Cardiac septum (tissue), 1 donor: Measurements from ENCODE around the gene C14orf132. TPM values are rescaled to one million over a fixed set of nuclear protein-coding genes. Genes with fewer than 3 reads are reported as not detected.
A peak's percentile ranks its signal among the peaks of the same experiment; 100 is the strongest.

Experiments used
- DNase-seq: peaks from one replicate; pipeline ENCODE4 v3.0.0-alpha.2; 2020; ENCODE audit warnings: low spot score
- intact Hi-C: fragments of 100-400 bp; cut with DNase I; formaldehyde crosslinking; loops from one replicate; pipeline ENCODE4 v1.14.0; 2022
- total RNA-seq: library from RNA; stranded (reverse); fragmentation: NEBNext Ultra II Directional; extraction: Animal tissue kit (Norgen Biotek cat#: 25700); gene quantifications from one replicate; pipeline ENCODE4 v1.2.1, GENCODE V29; 2021
- donor health status: DM: no; HTN: no; CAD: no.

The C14orf132 gene
- total RNA-seq, 1 donor from 2014 or later: 18.9 TPM

DNA sequence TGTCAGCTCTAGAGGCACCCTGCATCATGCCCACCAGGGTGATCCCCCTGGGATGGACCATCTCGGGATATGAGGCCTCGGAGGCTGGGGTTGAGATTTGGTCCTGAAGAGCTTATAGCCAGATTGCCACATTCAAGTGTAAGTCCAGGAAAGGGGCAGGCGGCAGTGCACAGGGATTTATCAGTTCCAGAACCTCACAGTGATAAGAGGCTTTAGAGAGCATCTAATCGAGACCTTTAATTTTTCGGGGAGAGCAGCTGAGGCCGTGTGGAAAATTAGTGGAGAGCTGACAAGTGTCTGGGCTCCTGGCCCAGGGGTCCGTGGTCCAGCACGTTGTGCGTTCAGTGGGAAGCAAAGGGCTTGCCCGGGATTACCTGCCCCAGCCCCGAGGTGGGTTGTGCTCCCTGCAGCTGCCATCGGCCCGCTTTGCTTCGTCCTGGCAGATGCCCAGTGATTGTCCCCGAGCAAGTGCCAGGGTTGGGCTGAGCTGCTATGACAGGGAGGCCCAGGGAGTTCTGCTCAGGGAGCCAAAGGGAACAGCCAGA, 52.1 kb downstream of the C14orf132 start:
- DNase-seq: no peak
- intact Hi-C loops: no loop called here

DNA sequence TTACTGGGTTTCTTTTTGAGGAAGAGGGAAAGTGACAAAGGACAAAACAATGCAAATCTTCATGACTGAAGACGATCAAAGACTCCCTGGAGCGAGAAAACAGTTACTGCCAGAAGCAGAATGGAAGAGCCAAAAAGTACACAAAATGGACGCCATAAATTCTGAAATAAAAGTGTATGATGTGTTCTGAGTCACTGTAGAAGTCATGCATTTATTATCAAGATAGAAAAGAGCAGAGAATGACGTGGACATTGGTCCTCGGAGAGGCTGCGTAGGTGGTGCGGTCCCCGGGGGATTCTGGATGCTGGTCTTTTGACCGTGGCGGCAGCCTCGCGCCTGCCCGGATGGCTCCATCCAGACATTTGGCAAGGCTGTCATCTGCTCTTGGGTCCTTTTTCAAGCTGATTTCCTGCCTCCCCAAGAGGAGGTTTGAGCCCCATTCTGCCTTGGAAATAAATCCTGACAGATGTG, 52.8 kb downstream of the C14orf132 start:
- intact Hi-C loops: no loop called here
- no peak for DNase-seq

DNA sequence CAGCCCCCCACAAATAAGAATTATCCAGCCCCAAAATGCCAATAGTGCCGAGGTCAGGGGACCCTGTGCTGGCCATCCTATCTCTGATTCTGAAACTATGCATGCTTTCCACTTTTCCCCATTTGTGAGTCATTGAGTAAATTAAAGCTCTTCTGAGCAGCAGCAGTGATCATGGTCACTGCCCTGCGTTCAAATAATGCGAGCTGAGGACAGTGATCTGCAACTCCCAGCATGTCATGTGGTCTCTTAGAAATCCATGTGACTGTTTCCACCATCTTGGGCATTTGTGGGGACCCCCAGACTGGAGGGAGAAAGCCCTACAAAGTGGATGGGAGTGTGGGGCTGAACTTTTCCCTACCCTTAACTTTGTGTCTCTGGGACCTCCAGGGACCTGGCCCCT, 53.8 kb downstream of the C14orf132 start:
- intact Hi-C loops: no loop called here
- DNase-seq: no peak

DNA sequence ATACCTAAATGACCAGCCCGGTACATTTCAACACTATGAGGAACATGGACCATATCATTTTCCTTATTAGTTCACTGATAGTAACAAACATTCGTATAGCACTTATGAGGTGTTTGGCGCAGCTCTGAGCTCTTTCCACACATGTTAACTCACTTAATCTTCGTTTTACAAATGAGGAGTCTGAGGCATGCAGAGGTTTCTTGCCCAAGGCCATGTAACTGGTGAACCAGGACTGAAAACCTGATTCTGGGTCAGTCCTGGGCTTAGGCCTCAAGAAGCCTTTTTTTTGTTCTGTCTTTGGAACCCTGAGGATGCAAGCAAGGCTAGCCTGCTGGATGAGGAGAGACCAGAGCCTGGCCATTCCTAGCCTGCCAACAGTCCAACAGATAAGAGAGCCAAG, 55.0 kb downstream of the C14orf132 start:
- intact Hi-C loops: no loop called here

DNA sequence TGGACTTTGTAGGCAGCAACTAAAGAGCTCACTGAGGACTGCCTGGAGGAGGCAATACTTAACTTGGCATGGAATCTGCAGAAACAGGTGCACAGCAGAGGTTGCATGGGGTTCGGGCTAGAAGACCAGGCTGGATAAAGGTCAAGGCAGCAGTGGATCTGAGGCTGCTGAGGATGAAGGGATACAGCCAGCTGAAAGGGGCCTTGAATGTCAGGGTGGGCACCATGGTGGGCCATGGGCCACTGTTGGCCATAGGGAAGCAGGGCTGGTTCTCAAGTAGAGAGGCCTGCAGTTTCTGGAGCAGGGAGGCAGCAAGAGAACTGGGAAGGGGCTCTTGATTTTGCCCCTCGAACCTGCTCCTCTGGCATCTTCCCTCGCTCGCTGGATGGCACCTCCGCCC, 55.5 kb downstream of the C14orf132 start:
- intact Hi-C loops: no loop called here
- DNase-seq: no peak

More for the DNA sequence above, 55.0 kb downstream of the C14orf132 start:
- no peak for DNase-seq

DNA sequence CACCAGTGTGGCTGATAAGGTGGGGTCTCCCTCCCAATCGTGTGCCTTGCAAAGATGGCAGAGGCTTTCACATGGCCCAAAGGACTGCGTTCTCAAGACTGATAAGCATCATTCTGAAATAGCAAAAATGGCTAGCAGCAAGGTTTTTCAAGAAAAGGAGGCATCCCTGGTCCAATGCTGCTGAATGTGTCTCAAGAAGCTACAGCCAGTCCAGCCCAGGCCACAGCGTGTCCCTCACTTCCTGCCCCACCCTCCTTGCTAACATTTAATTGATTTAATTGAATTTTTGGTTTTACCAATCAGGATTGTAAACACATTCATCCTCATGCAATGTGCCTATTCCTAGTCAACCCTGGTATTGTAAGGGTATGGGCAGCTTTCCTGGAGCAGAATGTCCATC, 55.9 kb downstream of the C14orf132 start:
- no peak for DNase-seq
- intact Hi-C loops: no loop called here

DNA sequence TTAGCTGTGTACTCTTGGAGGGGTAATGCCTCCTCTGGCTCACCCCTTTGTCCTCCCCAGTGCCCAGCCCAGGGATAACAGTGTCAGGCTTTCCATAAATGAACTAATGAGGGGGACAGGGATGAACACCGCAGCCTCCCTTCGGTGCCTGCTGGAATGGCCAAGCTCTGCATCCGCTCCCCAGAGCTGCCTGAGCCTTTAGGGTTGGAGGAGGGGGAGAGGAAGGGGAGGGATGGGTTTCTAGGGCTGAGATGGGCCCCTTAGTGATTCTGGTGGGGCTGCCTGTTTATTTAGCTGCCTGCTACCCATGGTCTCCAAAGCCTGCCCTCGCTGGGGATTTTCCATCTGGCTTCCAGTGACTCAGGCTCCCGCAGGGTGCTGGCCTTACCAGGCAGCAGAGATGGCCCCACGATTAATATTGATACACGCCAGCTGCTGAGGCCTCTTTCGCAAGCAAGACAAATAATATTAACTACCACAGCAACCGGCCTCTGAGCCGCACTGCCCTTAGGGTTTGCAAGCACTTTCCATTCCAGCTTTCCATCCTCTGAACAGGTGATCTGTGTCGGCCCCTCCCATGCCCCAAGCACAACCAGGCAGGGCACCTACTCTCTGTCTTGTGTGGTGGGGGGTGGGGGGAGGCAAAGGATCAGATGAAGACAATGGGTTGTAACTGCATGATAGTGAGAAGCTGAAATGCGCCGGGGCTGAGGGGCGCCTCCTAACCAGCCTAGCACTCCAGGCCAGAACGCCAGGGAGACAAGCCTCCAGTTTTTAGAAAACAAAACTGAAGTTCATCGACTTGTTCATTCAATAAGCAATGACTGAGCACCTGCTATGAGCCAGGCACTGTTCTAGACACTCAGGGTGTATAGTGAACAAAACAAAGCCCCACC, 56.7 kb downstream of the C14orf132 start:
- no peak for DNase-seq
- intact Hi-C loops: no loop called here

DNA sequence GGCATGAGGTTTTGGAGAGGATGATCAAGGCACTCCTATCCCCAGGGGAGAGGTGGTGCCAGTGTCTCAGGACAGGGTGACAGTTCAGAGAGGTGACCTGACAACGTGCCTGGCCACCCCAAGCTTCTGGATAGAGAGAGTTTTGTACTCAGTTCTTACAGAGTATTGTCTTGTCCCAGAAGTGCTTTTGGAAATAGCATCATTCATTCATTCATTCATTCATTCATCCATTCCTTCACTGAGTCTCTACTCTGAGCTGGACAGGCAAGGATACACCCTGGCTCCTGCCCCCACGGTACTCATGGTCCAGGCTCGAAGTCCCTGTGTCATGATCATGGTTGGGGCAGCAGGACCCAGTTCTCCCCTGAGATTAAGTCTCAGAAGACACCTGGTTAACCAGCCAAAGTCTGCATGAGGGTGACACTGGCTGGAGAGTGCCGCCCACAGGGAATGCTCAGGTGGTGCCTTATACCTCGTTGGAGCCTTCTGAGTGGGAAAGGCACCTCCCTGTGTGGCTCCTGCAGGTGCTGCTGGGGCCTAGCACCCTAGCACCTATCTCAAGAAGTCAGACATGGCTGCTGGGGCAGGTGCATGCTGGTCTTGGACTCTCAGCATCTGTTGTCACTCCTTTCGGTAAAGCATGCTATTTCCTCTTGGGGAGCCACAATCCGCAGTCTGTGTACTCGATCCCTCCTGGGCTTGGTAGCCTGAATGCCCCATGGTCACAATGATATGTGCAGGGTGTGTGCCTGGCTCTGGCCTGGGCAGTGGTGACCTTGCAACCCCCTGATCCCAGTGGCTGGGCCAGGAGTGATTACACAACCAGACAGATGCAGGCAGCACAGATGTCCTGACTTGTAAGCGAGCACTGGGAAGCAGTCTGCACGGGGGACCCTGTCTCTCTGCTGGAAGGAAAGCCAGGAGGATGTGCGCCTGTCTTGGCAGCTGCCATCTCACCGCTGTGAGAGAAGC, 57.8 kb downstream of the C14orf132 start:
- DNase-seq: no peak
- intact Hi-C loops: no loop called here

DNA sequence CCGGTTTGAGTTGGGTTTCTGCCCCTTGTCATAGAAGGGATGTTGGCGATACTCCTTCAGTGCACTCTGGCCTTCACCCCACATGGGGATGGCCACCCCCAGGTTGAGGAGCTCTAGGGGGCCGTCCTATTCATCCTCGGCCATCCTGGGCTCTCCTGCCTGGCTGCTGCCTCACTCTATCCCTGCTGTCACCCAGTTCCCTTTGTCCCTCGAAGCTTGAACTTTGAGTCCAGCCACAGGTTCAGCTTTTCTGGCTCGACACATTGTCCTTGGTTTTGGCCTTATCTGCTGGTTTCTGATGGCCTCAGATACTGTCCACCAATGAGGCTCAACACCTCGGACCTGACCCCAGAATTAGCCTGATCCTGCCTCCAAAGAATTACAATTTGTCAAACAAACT, 58.6 kb downstream of the C14orf132 start:
- intact Hi-C loops: no loop called here
- no peak for DNase-seq

DNA sequence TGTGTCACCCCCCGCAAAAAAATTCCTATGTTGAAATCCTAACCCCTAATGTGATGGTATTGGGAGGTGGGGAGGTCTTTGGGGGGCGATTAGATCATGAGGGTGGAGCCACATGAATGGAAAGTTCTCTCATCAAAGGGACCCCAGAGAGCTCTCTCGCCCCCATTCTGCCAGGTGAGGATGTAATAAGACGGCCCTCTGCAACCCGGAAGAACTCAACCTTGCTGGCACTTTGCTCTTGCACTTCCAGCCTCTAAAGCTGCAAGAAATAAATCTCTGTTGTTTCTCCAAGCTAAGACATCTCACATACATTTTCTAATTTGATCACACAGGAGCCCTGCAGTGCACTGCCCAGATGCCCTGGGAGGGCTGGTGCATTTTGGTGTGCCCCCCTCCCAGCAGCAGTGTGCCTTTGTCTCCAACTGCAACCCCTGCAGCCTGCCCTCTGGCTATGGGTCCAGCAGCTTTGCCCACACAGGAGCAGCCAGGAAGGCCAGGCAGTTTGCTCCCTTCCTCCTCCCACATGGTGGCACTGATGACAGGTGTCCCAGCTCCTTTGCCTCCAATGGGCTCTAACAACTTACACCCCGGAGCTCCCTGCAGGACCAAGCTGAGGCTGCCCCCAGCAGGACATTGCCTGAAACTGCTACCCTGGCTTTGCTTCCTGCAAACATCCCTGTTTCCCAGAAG, 59.3 kb downstream of the C14orf132 start:
- DNase-seq: no peak
- intact Hi-C loops: no loop called here

DNA sequence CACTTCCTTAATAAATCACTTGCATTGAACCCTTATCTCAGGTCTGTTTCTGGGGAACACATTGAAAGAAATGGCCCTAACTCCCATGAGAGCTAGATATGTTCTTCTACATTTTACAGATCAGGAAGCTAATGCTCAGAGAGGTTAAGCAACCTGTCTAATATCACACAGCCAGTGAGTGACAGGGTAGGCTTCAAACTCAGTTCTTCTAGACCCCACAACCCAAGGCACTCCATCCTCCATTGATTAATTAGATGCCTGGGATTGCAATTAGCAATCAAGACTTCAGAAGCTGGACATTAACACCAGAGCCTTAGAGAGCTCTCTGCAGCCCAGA, 59.8 kb downstream of the C14orf132 start:
- intact Hi-C loops: no loop called here
- DNase-seq: no peak

DNA sequence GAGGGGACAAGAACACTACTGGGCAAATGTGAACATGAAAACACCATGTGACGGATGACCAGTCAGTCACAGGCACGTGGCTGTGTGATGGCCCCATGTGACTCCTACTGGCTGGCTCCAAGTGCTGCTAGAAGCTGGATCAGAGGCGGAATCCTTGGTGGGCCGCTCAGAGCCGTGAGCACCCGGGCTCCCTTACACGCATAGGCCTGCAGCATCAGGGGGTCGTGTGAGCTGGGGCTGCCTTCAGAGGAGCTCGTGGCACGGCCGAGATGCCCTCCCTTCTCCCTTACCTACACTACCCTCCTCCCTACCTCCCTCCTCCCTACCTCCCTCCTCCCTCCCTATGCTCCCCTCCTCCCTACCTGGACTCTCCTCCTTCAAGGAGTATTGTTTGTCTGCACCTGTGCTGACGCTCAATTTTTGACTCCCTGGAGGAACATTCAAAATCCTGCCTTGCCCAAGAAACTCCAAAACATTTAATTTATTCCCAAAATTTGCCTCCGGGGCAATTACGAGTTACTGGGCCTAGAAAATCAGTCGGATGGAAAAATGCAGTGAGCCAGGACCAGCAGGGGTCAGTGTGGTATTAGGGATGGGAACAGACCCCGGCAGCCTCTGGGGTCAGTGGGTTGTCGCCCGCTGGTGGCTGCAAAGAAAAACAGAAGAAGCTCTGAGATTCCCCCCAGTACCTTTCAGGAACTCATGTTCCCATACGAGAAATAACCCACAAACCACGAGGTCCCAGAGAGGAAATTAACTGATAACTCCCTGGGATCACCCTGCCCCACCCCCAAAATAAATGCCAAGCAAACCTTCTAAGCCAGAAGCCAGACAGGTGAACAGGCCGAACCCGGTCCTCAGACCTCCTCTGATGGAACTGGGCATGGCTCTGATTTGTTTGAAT, 61.3 kb downstream of the C14orf132 start:
- no peak for DNase-seq
- intact Hi-C loops: loop anchor here (2.0 to 5.0 kb wide), 3 partner anchors 100 to 322 kb away; no protein-coding TSS in a partner anchor

DNA sequence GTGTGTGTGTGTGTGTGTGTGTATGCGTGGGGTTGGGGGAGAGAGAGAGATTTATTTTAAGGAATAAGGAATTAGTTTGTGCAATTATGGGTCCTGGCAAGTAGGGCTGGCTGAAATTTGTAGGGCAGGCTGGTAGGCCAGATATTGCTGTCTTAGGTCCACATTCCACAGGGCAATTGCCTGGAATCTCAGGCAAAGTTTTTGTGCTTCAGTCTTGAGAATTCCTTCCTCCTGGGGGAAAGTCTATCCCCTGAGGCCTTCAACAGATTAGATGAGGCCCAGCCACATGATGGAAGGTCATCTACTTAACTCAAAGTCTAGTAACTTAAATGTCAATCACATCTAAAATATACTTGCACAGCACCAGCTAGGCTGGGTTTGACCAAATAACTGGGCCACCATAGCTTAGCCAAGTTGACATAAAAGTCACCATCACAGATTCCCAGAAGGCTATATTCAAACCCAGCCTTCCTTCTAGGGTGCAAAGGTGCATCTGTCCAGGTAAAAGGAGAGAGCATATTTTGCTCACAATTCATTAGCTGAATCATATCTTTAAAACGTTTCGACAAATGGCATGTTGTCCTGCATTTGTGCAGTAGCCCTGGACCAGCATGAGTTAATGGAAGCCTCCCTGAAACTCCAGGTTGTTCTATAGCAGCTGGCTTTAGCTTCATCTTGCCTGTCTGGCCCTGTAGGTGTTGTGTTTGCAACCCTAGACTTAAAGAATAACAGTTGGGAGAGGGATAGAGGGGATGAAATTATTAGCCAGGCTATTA, 63.1 kb downstream of the C14orf132 start:
- no peak for DNase-seq
- intact Hi-C loops: loop anchor here (5.0 kb wide), 1 partner anchor 320 kb away; no protein-coding TSS in a partner anchor

DNA sequence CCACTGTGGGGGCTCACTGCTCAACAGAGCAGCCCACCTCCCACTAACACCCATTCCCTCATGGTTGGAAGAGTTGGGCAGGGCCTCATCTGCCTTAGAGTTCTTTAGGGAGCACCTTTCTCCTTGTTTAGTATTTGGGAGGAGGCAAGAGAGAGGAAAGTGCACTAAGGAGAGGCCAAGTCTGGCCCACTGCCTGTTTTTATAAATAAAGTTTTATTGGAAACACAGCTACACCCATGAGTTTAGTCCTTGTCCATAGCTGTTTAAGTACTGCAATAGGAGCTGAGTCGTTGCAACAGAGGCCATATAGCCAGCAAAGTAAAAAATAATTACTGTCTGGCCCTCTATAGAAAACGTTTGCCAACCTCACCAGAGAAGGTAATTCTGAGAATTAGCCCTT, 63.9 kb downstream of the C14orf132 start:
- DNase-seq: no peak
- intact Hi-C loops: loop anchor here (5.0 kb wide), 1 partner anchor 319 kb away; no protein-coding TSS in a partner anchor

DNA sequence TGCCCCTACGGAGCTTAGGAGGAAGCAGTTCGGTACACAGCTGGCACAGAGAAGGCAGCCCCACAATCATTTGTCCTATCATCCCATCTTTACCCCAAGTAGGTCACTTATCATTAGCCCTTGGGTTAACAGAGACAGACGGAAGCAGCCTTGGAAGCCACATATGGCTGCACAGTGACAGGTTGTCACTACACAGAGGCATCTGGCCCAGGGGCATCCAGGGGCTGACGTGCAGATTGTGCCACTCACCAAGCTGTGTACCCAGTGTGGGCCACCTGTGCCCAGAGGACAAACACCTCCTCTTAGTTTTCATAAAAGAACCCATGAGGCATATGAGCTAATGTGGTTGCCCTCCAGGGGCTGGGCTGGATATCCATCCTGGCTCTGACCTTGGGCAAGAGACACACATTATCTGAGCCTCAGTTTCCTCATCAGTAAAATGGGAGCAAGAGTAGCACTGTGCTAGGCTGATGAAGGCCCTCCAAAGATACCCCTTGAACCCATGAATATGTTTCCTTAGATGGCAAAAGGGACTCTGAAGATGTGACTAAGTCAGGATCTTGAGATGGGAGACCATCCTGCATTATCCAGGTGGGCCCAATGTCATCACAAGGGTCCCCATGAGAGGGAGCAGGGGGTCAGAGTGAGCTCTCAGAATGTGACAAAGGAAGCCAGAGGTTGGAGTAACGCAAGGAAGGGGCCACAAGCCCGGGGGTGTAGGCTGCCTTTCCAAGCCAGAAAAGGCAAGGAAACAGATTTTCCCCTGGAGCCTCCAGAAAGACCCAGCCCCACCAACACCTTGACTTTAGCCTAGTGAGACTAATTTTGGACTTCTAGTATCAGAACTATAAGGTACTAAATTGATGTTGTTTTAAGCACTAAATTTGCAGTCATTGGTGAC, 64.6 kb downstream of the C14orf132 start:
- DNase-seq: no peak
- intact Hi-C loops: loop anchor here (5.0 kb wide), 1 partner anchor 318 kb away; no protein-coding TSS in a partner anchor

DNA sequence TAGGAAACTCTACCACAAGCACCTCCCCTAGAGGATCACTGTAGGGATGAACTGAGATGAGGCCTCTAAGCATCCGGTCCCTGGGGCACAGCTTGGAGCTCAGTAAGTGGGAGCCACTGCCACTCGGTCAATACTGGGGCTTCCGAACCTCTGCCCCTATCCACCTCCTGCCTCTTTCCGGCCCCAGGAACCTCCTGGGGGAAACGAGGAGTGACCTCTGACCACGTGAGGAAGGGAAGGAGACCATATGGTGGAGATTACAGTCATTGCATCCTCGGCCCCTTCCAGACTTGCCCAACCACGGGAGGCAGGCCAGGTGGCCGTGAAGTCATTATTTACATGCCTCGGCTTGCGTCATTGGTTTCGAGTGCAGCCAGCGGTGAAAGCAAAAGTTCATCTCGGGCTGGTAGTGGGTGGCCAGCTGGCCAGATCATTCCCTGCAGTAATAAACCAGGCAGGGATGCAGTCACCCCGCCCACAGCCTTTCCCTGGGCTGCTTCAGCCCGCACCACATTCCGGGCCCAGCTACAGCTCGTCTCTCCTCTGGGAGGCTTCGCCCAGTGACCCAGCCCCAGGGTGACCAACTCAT, 65.4 kb downstream of the C14orf132 start:
- peak; percentile 75 for DNase-seq
- intact Hi-C loops: loop anchor here (5.0 kb wide), 1 partner anchor 318 kb away; no protein-coding TSS in a partner anchor
